Medulla oblongata (tissue), 1 donor: ENCODE results near the gene S100A11.

Source experiments
- DNase-seq: peaks from one replicate; pipeline ENCODE4 v3.0.0-alpha.2; 2015; ENCODE audit errors: extremely low spot score

Gene S100A11

DNA sequence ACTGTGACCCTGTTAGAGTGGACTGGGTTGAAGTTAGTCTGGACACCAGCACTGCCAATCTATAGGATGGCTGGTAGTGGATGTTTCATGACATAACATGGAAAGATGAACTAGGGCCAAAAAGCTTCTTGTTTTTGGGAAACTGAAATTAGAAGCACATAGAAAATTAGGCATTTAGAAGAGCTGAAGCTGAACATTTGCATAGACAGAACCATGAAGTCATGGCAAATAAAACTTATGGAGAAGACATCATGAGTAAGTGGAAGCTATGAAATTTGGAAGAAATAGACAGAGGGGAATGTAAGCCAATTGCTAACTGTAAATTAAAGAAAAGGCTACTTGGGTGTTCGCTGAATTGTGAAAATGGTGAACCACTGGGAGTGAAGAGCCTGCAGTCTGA is 2.7 kb upstream of the S100A11 start:
- no peak for DNase-seq

DNA sequence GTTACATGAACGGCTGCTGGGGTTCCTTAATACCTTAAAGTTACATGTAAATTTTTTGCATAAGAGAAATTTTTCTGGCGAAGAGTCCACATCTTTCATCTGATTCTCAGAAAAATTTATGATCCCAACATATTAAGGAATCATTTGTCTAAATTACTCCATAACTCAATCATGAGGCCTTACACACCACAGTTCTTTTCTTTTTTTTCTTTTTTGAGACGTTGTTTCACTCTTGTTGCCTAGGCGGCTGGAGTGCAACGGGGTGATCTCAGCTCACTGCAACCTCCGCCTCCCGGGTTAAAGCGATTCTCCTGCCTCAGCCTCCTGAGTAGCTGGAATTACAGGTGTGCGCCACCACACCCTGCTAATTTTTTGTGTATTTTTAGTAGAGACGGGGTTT is 2.1 kb upstream of the S100A11 start:
- DNase-seq: no peak

DNA sequence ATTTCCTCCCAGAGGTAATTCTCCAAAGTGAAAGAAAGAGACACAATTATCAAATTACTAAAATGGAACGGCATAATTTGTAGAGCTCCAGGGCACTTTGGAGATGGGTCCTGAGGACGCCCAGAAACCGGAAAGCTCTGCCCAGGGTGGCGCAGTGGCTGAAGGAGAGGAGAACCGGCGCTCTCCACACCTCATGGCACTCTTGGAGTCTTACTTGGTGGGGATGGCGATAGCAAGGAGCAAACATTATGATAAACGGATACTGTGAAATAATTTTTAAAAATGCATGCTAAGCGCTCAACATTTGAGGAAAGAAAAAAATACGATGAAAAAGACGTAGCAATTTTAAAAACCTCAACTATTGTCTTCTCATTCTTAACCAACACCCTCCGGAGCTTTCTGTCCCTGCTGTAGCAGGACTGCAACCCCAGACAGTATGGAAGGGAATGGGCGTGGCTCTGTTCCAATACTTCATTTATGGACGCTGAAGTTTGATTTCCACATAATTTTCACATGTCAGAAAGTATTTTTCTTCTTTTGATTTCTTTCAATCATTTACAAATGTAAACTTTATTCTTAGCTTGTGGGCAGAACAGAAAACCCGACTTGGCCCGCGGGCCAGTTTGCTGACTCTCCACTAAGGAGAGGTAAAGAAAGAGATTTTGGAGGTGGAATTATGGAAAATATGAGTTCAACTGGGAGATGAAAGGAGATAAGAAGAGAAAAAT is 1.1 kb downstream of the S100A11 start:
- DNase-seq: peak; percentile 9

DNA sequence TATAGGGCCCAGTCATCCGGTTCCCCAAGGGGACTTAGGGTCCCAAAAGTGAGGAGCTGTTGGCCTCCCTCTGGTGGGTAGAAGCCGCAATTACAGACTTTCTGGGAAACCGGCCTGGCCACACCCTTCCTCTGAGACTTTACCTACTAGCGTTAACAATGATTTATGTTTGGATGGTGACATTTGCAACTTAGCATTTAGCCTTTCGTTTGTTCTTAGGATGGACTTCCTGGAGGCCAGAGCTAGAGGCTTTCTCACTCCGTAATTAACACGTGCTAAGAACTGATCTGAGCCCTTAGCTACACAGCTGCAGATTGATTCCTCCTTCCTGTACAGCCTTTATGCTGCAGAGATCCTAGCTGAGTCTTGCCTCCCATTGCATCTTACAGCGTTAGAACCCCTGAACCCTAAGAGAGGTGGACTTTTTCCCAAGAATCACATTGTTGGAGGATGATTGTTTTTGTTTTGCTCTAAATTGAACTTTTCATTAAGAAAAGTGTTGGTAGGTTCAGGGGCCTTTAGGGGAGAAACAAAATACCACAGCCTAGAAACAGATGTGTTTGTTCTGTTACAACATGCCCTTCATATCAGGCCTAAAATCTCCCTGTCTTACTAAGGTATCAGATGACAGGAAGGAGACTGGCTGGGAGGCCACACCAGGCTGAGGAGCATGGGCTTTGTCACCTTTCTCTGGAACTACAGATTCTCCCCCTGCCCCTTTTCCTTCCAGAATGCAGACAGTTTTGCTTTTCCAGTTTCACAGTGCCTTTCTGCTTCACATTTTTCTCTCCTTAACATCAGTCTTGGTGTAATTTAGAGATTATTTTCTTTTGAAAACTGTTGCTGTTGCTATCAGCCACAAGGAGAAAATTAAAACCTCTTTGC is 1.9 kb downstream of the S100A11 start:
- DNase-seq: peak; percentile 15

DNA sequence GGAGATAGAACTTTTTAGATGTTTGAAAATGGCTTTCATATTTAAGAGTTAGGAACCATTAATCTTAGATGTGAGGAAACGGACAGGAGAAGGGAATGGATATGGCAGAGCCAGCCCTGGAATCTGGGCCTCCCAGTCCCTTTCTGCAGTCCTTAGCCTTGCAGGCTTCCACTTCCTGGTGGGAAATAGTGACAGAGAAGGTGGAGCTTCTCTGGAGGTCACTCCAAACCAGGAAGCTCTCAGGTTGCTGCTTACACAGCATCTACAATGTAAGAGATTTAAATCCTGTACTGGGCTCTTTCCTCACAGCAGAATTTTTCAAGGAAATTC is 2.5 kb downstream of the S100A11 start:
- DNase-seq: no peak

DNA sequence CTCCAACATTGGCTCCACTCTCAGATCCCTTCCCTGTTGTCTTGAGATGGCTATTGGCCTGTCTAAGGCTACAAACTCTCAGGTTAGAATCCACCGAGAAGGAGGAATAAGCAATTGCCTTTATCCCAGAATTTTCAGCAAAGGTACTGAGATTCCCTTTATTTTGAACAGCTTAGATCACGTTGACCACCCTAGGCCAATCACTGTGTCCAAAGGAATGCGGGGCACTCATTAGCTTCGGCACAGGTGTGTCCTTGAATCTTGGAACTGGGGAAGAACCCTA is 6.9 kb downstream of the S100A11 start:
- DNase-seq: no peak

DNA sequence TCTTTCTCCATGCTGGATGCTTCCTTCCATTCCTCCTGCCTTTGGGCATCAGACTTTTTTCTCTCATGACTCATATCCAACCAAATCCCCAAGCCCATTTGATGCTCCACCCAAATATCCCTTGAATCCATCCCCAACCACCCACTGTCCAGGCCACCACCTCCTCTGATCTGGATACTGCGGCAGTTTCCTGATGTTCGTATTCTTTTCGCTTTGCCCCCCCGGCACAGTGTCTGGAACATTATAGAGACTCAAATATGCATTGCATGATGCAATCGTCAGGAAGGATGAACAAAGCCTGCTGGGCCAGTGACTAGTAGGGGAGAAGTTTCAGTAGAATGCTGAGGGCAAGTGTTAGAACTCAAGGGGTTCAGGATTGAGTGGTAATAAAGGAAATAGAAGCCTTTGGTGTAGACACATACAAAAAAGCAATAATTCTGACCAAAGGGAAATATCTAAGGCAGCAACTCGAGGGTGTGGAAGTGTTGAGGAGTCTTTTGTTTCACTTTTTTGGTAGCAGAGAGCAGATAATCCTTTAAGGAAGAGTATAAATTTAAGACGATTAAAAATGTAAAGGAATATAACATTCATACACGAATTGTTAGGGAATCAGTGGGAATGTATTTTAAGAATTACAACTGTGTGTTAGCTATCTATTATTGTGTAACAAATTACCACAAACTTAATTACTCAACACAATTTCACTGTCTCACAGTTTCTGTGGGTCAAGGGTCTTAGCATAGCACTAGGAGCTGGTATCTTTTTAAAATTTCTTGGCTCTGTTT is 7.5 kb downstream of the S100A11 start:
- DNase-seq: no peak

DNA sequence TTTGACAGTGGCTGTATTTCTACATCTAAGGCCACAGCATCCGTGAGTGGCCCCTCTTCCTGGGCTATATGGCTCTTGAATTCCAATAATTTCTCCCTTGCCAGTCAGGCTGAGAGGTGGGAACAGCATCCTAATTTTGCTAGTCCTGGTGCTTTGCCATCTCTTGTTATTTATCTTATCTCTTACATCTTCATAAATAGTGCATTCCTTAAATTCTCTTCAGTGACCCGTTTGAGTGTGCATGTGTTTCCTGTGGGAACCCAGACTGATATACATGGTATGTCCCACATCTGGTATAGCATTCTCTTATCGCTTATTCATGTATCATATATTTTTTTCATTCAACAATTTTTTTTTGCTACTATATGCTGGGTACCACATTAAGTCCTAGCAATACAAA is 9.9 kb downstream of the S100A11 start:
- no peak for DNase-seq

DNA sequence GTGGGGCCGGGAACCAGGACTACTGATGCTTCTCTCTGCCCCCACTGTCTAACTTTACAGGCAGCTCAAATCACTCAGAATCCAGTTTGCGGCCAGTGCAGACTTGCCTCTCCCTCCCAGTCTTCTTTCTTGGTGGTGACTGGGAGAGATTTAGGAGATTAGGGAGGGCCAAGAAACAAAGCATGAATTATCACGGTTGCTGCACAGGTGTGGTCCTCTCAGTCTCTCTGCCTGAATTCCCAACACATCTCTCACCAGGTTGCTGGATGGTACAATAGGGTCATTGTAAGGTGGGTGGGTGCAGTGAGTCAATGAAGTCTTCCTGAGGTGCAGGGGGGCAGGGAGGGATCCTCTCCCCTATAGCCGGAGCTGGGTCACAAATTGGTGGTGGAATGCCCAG is 12.6 kb downstream of the S100A11 start:
- no peak for DNase-seq

DNA sequence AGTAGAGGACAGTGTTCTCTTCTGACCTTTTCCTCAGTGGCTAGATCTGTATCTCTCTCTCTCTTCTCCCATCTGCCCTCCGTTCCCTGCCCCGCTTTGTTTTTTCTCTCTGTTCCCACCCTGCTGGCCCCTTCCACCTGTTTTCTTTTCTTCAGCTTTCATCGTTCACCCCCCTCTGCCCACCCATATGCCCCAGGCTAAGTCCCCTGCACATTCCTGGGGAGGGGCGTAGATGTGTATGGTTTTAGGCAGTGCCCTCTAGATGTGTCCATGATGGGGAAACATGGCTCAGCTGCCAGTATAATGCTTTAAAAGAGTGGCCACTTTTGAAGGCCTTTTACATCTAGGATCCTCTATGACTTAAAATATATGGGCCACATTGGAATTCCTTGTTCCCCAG is 13.6 kb downstream of the S100A11 start:
- no peak for DNase-seq

DNA sequence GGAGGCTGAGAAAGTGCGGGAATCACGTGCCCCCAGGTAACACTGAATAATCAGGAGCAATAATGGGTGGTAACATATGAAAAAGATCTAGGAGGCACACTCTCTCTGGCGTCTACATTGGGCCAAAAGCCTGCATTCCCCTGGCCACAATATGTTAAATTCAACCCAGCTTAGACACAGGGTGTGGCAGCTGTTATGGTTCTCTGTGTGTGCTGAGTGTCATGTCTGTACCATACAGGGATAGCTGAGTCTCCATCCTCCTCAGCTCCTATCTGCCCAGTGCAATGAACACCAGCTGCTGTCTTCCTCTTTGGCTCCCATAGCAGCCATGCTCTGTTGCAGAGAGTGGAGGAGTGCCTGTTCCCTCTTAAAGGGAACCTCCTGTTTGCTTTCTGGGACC is 14.3 kb downstream of the S100A11 start:
- no peak for DNase-seq

DNA sequence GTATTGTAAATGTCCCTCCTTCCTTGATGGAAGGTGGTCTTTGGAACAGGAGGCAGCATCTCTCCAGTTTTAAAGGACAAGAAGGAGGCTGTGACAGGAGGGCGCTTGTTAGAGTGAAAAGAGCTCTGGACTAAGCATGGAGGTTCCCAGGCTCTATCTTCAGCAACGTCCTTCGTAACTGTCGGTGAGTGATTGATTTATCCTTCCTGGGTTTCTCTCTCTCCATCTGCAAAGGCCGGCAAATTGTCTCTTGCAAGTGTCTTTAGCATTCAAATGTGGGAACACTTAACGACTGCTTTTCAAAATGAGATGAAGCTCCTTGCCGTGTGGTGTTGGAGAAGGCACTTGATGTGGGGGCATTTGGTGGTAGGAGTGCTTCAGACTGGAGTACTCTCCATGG is 15.2 kb downstream of the S100A11 start:
- DNase-seq: no peak

DNA sequence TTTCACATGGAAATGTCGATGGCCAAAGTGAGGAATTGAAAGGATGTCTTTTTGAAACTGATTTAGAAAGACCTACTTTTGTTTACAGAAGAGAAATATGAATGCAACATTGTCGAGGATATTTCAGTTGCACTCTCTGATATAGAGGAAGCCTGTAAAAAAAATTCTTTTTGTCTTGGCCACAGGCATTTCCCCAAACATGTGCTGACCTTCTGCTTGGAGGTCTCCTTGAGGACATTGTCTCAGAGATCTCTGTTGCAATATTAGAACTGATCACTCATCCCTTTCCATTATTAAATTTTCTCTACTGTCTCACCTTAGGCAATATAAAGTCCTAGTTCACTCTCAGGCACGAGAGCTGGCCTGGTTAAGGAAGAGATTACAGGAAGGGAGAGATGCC is 16.0 kb downstream of the S100A11 start:
- DNase-seq: no peak

DNA sequence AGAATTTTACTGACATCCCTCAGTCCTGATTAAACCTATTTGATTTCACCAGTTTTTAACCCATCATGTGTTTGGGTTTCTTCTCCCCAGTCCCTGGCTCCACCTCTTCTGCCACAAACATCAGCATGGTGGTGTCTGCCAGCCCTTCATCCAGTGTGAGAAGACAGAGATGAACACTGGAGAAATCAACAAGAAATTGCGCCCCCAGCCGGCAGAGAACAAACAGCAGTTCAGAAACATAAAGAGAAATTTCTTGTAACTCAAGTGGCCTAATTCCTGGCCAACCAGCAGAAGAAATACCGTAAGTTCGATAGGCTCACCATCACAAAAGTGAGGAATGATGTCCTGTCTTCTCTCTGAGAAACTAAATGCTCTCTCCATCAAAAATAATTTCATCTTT is 18.3 kb downstream of the S100A11 start:
- no peak for DNase-seq

DNA sequence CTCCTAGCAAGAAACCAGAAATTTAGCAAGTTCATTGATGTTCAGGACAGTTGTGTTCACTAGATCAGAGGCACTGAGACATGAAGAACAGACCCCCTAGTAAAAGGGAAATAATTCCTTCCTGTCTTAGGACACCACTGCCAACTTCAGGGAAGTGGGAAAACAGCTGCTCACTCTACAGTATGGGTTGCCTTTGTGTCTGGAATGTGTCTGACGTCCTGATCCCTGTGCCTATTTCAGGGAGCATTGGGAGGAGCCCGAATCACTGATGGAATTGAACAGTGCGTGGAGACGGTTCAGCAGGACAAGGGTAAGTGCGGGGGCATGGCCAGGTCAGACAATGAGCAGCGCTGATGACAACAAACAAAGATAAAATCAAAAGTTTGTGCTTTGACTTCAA is 21.0 kb downstream of the S100A11 start:
- no peak for DNase-seq

DNA sequence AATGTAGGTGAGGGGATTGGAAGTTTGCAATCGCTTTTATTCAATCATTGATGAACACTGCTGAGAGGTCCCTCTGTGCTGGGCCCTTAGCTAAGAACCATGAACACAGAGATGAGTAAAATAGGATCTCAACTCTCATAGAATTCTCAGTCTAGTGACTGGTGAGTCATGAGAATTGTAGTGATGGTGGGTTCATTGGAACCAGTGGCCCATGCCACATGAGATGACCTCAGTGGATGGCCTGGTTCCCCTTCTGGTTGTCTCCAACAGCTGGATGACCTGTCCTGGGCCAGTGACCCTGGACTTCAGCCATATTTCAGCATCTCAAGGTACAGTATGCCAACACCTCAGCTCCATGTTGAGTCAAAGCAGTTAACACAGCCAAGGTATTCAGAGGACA is 21.9 kb downstream of the S100A11 start:
- no peak for DNase-seq

DNA sequence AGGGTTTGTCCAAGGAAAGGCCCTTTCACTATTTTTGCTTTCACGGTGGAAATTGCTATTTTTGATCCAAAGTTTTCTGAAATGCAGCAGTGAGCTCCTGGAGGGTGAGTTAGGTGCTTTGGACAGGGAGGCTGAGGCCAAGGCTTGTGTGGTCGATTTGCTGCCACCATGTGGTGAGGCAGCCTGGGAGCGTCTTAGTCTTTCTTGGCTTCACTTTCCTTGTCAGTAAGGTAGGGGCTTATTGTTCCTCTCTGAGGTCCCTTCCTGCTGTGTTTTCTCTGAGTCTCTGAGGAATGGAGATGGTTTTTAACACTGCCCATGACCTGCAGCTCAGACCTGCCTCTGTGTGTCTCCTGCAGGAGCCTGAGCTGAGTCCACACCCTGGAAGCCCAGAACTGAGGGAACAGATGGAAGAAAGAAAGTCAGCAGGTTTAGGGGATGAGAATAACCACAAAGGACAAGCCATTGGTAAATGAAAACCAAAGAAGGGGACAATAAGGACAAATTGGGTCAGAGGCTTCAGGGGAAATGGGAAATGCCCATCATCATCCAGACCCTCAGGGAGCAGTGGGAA is 23.1 kb downstream of the S100A11 start:
- DNase-seq: peak; percentile 43

DNA sequence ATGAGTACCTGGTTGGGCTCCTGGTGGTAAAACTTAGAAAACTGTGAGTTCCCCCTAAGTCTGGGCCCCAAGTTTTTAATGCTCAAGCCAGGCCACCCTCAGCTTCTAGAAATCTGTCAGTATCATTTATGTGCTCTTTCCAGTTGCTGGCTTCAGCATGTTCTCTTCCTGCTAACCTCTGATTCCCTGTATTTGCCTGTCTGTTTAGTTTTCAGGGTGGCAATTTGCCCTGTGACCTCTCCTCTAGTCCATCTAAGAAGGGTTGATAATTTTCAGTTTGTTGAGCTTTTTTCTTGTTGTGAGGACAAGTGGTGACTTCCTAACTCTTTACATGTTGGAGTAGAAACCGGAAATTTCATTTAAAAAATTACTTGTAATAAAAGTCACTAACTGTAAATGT is 27.1 kb downstream of the S100A11 start:
- no peak for DNase-seq

DNA sequence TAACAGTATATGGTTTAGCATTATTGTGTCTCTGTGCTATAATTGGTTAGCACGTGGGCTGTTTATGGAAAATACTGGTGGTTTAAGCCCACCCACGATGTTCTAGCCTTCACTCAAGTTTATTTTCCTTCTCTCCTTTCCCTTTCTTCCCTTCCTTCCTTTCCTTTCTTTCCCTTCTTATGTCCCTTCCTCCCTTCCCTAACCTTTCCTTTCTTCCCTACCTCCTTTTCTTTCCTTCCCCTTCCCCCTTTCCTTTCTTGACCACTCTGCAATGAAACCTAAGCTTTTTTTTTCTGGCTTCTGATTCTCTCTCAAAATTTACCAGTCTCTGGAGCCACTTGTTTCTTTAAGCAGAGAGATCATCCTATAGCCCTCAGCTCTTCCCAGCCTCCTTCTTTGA is 29.8 kb downstream of the S100A11 start:
- no peak for DNase-seq

DNA sequence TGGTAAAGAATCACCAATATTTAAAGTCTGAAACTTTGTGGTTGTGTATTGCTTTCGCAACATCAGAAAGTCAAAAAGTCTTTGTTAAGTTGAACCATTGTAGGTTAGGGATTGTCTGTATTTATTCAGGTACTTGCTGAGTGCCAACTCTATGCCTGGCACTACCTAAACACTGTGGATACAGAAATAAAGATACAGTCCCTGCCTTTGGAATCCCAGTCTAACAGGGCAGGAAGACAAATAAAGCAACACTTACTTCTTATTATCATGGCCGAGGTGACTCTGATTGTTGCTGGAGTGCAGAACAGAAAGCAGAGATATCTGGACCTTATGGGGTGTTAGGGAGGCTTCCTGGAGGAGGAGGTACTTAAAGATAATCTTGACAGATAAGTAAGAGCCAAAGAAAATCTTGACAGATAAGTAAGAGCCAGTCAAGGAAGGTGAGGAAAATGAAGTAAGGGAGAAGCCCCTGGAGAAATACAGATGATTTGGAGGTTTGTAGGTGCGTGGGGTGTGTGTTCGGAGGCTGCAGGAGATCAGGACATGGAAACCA is 31.4 kb downstream of the S100A11 start:
- no peak for DNase-seq

DNA sequence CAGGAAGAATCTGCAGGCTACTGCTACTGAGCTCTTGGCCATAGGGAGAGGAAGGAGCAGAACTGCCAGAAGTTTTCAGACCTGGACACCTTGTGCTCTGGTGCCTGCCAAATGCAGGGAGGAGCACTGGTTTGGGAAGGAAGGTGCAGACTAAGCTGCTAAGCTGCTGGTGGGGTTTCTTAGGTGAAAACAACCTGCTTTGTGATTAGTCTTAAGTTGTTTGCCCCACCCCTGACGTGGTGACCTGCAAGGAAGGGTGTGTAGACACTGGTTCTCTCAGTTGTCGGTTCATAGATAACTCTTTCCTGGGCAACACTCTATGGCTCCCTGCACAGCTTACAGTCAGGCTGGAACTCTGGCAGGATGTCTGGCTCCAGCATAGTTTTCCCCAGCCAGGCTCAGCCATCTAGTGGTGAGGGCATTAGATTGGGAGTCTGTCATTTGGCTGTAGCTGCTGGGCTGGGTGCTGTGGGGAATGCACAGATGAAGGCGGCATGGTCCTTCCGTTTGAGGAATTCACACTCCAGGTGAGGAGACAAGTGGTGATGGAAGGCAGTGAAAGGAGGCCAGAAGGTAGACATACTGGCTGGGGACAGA is 32.9 kb downstream of the S100A11 start:
- DNase-seq: no peak

DNA sequence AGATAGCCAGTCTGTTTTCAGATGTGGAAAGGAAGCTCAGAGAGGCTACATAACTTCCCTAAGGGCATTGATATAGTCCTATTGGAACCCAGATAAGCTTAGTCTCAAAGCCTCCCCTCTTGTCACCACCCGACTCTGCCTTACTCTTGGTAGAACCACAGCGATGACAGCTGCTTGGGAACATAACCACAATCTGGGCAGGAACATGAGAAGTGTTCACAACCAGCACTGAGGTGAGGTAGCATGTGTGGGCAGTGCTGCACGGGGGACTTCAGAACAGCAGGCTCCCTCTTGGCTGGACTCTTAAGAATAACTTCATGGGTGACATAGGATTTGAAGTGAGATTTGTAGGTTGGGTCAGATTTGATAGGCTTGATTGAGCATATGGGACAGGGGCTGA is 33.8 kb downstream of the S100A11 start:
- no peak for DNase-seq
